ENCODE results near the gene B3GNT5.

- TF ChIP-seq CTCF (IDR thresholded peaks at IDR 0.05 in 4 of 5, conservative IDR thresholded peaks at IDR 0.05 in 1 of 5) (no peak), POLR2A (IDR thresholded peaks at IDR 0.05) (no peak)
These were observed 42.7 kb upstream of the B3GNT5 start for GRCh38 chr3:183210341-183210740.

All from gastrocnemius medialis (tissue), 4 donors.